Trophoblast cell (in vitro differentiated cells and primary cell): Measurements from ENCODE around the gene ATOSA.

Experiments used
- DNase-seq, 2 donors: peaks; one replicate each; pipeline ENCODE4 v3.0.0-alpha.2; 2016
- H2AFZ ChIP-seq: 2 replicates; pipeline ENCODE4 v1.6.1; 2013; ENCODE audit warnings: low read length, moderate library complexity, mild to moderate bottlenecking; ENCODE audit not compliant: insufficient read depth, poor library complexity
- H2AK5ac ChIP-seq: 2 replicates; pipeline ENCODE4 v1.6.1; 2013; ENCODE audit warnings: mild to moderate bottlenecking, low read length
- H2BK120ac ChIP-seq: 2 replicates; pipeline ENCODE4 v1.6.1; 2013; ENCODE audit warnings: low read length, mild to moderate bottlenecking, moderate library complexity; ENCODE audit not compliant: insufficient read depth, poor library complexity
- H2BK12ac ChIP-seq: 2 replicates; pipeline ENCODE4 v1.6.1; 2013; ENCODE audit warnings: mild to moderate bottlenecking, low read length, moderate library complexity
- H2BK5ac ChIP-seq: 2 replicates; pipeline ENCODE4 v1.6.1; 2013; ENCODE audit warnings: low read length, low read depth, moderate library complexity, mild to moderate bottlenecking; ENCODE audit not compliant: poor library complexity
- H3K14ac ChIP-seq: 2 replicates; pipeline ENCODE4 v1.6.1; 2013; ENCODE audit warnings: mild to moderate bottlenecking, low read length
- H3K18ac ChIP-seq: 2 replicates; pipeline ENCODE4 v1.6.1; 2013; ENCODE audit warnings: mild to moderate bottlenecking, low read length
- H3K23ac ChIP-seq: 2 replicates; pipeline ENCODE4 v1.6.1; 2013; ENCODE audit warnings: low read length
- H3K27ac ChIP-seq: 2 replicates; pipeline ENCODE4 v1.5.1; 2013; ENCODE audit warnings: low read depth, mild to moderate bottlenecking, inconsistent platforms, low read length, moderate library complexity
- H3K27me3 ChIP-seq: 2 replicates; pipeline ENCODE4 v1.6.1; 2013; ENCODE audit warnings: inconsistent platforms, mild to moderate bottlenecking, low read length, moderate library complexity; ENCODE audit not compliant: insufficient read depth
- H3K36me3 ChIP-seq, 2 experiments: 1 replicate in 1 of 2; 2 replicates in 1 of 2; pipeline ENCODE4 v1.6.1; 2013; ENCODE audit warnings: low read length in 2 of 2, mild to moderate bottlenecking in 2 of 2, moderate library complexity in 1 of 2; ENCODE audit not compliant: insufficient read depth in 2 of 2, control insufficient read depth in 1 of 2
- H3K4ac ChIP-seq: 2 replicates; pipeline ENCODE4 v1.6.1; 2013; ENCODE audit warnings: low read depth, mild to moderate bottlenecking, low read length, moderate library complexity
- H3K4me1 ChIP-seq, 2 experiments: 1 replicate in 1 of 2; 2 replicates in 1 of 2; pipeline ENCODE4 v1.6.1; 2013; ENCODE audit warnings: low read length in 2 of 2, mild to moderate bottlenecking in 2 of 2, moderate library complexity in 1 of 2; ENCODE audit not compliant: insufficient read depth in 2 of 2, control insufficient read depth in 1 of 2
- H3K4me2 ChIP-seq: 2 replicates; pipeline ENCODE4 v1.6.1; 2013; ENCODE audit warnings: inconsistent platforms, mild to moderate bottlenecking, low read length, moderate library complexity
- H3K4me3 ChIP-seq: 2 replicates; pipeline ENCODE4 v1.5.1; 2013; ENCODE audit warnings: mild to moderate bottlenecking, low read depth, low read length, inconsistent platforms
- H3K79me1 ChIP-seq: one replicate; pipeline ENCODE4 v1.6.1; 2013; ENCODE audit warnings: low read length
- H3K79me2 ChIP-seq: 2 replicates; pipeline ENCODE4 v1.6.1; 2013; ENCODE audit warnings: low read length, mild to moderate bottlenecking; ENCODE audit not compliant: control insufficient read depth, insufficient read depth, poor library complexity
- H3K9ac ChIP-seq: 2 replicates; pipeline ENCODE4 v1.6.1; 2013; ENCODE audit warnings: mild to moderate bottlenecking, low read length
- H3K9me3 ChIP-seq: 2 replicates; pipeline ENCODE4 v1.6.1; 2013; ENCODE audit warnings: low read depth, mild to moderate bottlenecking, control low read depth, inconsistent platforms, low read length; ENCODE audit not compliant: insufficient read depth
- H4K12ac ChIP-seq: 2 replicates; pipeline ENCODE4 v1.6.1; 2013; ENCODE audit warnings: low read depth, mild to moderate bottlenecking, low read length, moderate library complexity
- H4K8ac ChIP-seq: 2 replicates; pipeline ENCODE4 v1.6.1; 2013; ENCODE audit warnings: low read depth, mild to moderate bottlenecking, low read length, moderate library complexity
- H4K91ac ChIP-seq: one replicate; pipeline ENCODE4 v1.6.1; 2013; ENCODE audit warnings: low read depth, mild to moderate bottlenecking, low read length, moderate library complexity
- WGBS: extraction: QIAGEN DNeasy Blood & Tissue Kit; methylation state at CpG from one replicate; pipeline ENCODE4 v1.1.7; 2013; ENCODE audit warnings: missing lambda C conversion rate; ENCODE audit not compliant: insufficient read length, insufficient coverage; ENCODE audit errors: extremely low coverage; 5-methylcytosine and 5-hydroxymethylcytosine counted together

The ATOSA gene

DNA sequence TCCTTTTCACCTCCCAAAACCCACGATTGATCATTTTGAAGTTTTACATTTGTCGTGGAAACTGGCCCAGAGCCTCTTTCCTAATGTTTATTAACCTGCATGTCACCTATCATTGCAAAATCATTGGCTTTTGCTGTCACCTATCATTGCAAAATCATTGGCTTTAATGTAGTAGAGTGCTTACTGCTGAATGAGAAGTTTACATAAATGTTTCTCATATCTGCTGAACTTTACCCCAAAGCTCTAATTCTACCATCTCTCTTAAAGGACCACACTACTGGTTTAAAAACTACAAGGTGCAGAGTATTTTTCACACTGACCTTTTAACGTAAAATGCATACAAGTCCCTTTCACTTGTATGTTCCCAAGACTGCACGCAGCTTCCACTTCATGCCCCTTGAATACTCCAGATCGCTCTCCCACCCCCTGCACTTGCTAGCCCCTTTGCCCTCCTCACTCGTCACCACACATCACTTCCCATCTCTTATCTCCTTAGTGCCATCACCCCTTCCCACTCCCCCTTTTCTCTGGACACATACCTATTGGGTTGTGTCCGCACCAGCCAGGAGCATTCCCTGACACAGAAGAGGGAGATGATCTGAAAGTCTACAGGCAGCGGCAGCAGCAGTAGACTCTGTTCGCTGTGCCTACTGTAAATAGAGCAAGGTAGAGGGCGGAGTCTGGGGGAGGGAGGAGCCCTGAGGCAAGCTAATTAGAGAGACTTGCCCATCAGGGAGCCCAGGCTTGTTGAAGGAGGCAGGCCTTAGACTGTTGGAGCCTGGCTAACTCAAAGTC is 30.2 kb upstream of the ATOSA start:
- H3K4me2 ChIP-seq, result no peak overlapping the region
- H3K4me3 ChIP-seq, result no peak overlapping the region
- no peaks in the 10 kb centered on the region for H3K27me3 ChIP-seq
- H2AK5ac ChIP-seq, result no peak overlapping the region
- H3K9me3 ChIP-seq, result no peaks in the 10 kb centered on the region
- H3K14ac ChIP-seq, result no peak overlapping the region
- WGBS, result no CpG with 5 or more reads among the region's 10 CpGs
- no peak overlapping the region for H3K27ac ChIP-seq
- peak overlapping the region; percentile 8 for H2AFZ ChIP-seq
- H3K18ac ChIP-seq, result no peak overlapping the region
- no peaks in the 10 kb centered on the region for H3K79me2 ChIP-seq
- no peaks in the 10 kb centered on the region for H3K79me1 ChIP-seq
- no peak overlapping the region for H4K91ac ChIP-seq
- DNase-seq, result peak; percentile 14 to 49
- H2BK12ac ChIP-seq, result no peak overlapping the region
- H2BK5ac ChIP-seq, result no peak overlapping the region
- no peak overlapping the region for H3K9ac ChIP-seq
- peaks cover 0 to 2% of the 10 kb centered on the region in 2 experiments for H3K4me1 ChIP-seq
- H4K8ac ChIP-seq, result no peak overlapping the region
- no peaks in the 10 kb centered on the region for H3K36me3 ChIP-seq
- no peak overlapping the region for H3K4ac ChIP-seq
- H4K12ac ChIP-seq, result no peak overlapping the region
- no peak overlapping the region for H3K23ac ChIP-seq
- no peak overlapping the region for H2BK120ac ChIP-seq

- no peak overlapping the region for H3K27ac ChIP-seq
- H4K91ac ChIP-seq, result no peak overlapping the region
- no peak overlapping the region for H4K8ac ChIP-seq
- H4K12ac ChIP-seq, result no peak overlapping the region
- no peaks in the 10 kb centered on the region for H3K9me3 ChIP-seq
- H3K27me3 ChIP-seq, result no peaks in the 10 kb centered on the region
- no peak overlapping the region for H2BK5ac ChIP-seq
- no peak overlapping the region for H3K4ac ChIP-seq
- no peaks in the 10 kb centered on the region for H3K79me2 ChIP-seq
- no peak overlapping the region for H3K4me2 ChIP-seq
- no peak overlapping the region for H2BK120ac ChIP-seq
- H3K4me1 ChIP-seq, result peaks cover 0 to 2% of the 10 kb centered on the region in 2 experiments
- H3K23ac ChIP-seq, result no peak overlapping the region
- H3K36me3 ChIP-seq, result no peaks in the 10 kb centered on the region
- H3K18ac ChIP-seq, result no peak overlapping the region
- no peaks in the 10 kb centered on the region for H3K79me1 ChIP-seq
- H2AFZ ChIP-seq, result no peak overlapping the region
- no peak overlapping the region for H3K4me3 ChIP-seq
- no peak overlapping the region for H3K14ac ChIP-seq
- DNase-seq, result no peak
- no peak overlapping the region for H2AK5ac ChIP-seq
- H3K9ac ChIP-seq, result no peak overlapping the region
- WGBS, result no CpG with 5 or more reads among the region's 1 CpG
- no peak overlapping the region for H2BK12ac ChIP-seq
Measured at GRCh38 chr15:52706091-52706490, 26.9 kb upstream of the ATOSA start.

DNA sequence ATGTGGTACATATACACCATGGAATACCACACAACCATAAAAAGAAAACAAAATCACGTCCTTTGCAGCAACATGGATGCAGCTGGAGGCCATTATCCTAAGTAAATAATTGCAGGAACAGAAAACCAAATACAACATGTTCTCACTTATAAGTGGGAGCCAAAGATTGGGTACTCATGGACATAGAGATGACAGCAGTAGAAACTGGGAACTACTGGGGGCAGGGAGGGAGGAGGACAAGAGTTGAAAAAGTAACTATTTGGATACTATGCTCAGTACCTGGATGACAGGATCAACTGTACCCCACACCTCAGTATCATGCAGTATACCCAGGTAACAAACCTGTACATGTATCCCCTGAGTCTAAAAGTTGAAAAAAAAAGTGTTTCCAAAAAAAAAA is 23.2 kb upstream of the ATOSA start:
- Histone ChIP-seq H3K36me3 (no peaks in the 10 kb centered on the region), H2BK120ac (no peak overlapping the region), H3K14ac (no peak overlapping the region), H3K4me1 (no peaks in the 10 kb centered on the region), H3K9me3 (no peaks in the 10 kb centered on the region), H3K4me2 (no peak overlapping the region), H3K27me3 (no peaks in the 10 kb centered on the region), H3K4me3 (no peak overlapping the region), H2AK5ac (no peak overlapping the region), H3K79me2 (no peaks in the 10 kb centered on the region), H3K4ac (no peak overlapping the region), H2BK12ac (no peak overlapping the region), H3K18ac (no peak overlapping the region), H3K9ac (no peak overlapping the region), H2BK5ac (no peak overlapping the region), H2AFZ (no peak overlapping the region), H4K12ac (no peak overlapping the region), H3K27ac (no peak overlapping the region), H3K79me1 (no peaks in the 10 kb centered on the region), H4K91ac (no peak overlapping the region), H3K23ac (no peak overlapping the region), H4K8ac (no peak overlapping the region)
- WGBS, result no CpG with 5 or more reads among the region's 1 CpG
- no peak for DNase-seq

- H3K18ac ChIP-seq, result no peak overlapping the region
- H3K23ac ChIP-seq, result no peak overlapping the region
- WGBS, result no CpG with 5 or more reads among the region's 3 CpGs
Measured at GRCh38 chr15:52699457-52699856, 20.3 kb upstream of the ATOSA start.

More at GRCh38 chr15:52699457-52699856, 20.3 kb upstream of the ATOSA start:
- Histone ChIP-seq H4K8ac (no peak overlapping the region), H4K91ac (no peak overlapping the region), H2BK12ac (no peak overlapping the region), H3K14ac (no peak overlapping the region), H3K4ac (no peak overlapping the region), H3K27me3 (no peaks in the 10 kb centered on the region), H4K12ac (no peak overlapping the region), H3K79me1 (no peaks in the 10 kb centered on the region), H3K9me3 (no peaks in the 10 kb centered on the region), H2AK5ac (no peak overlapping the region), H2BK5ac (no peak overlapping the region), H3K79me2 (no peaks in the 10 kb centered on the region), H3K4me2 (no peak overlapping the region), H2AFZ (no peak overlapping the region), H2BK120ac (no peak overlapping the region), H3K4me3 (no peak overlapping the region), H3K27ac (no peak overlapping the region), H3K9ac (no peak overlapping the region), H3K4me1 (no peaks in the 10 kb centered on the region), H3K36me3 (no peaks in the 10 kb centered on the region)
- no peak for DNase-seq
